ENCODE measurements around the gene ECHS1. TPM values are rescaled to one million over a fixed set of nuclear protein-coding genes. Genes with fewer than 3 reads are reported as not detected.
"Not testable (repeated sequence)": the region's sequence is repeated elsewhere in the genome, so short reads cannot be mapped to it uniquely, and the experiment has no call there.

Gene ECHS1
- total RNA-seq, 1 donor from 2014 or later, result 44.8 TPM

DNA sequence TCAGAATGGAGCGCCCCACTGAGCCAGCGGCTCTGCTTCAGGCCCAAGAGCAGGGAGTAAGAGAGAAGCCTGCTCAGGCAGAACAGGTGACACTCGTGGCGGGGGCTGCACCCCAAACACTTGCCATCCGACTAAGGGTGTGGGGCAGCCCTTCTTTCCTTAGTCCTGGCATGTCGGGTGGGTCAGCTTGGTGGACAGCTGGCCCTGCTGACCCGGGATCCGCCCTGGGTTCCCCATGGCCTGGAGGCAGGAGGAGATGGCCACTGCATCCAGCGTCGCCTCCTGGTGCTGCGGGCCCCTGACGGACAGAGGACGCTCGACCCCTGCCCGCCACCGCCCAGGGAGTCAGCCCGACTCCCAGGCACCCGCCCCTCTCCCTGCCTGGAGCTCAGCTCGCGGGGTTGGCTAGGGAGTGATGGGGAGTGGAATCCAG is 4.7 kb upstream of the ECHS1 start:
- FAIRE-seq (no peak), DNase-seq (ENCODE audit: low read depth) (no peak)
- TF ChIP-seq, protein P1, sequence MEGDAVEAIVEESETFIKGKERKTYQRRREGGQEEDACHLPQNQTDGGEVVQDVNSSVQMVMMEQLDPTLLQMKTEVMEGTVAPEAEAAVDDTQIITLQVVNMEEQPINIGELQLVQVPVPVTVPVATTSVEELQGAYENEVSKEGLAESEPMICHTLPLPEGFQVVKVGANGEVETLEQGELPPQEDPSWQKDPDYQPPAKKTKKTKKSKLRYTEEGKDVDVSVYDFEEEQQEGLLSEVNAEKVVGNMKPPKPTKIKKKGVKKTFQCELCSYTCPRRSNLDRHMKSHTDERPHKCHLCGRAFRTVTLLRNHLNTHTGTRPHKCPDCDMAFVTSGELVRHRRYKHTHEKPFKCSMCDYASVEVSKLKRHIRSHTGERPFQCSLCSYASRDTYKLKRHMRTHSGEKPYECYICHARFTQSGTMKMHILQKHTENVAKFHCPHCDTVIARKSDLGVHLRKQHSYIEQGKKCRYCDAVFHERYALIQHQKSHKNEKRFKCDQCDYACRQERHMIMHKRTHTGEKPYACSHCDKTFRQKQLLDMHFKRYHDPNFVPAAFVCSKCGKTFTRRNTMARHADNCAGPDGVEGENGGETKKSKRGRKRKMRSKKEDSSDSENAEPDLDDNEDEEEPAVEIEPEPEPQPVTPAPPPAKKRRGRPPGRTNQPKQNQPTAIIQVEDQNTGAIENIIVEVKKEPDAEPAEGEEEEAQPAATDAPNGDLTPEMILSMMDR (IDR thresholded peaks at IDR 0.05; ENCODE audit: insufficient read depth, low read length, severe bottlenecking), result no peak
- Histone ChIP-seq H3K4me3 (ENCODE audit: low read depth, low read length) (peak overlapping the region; percentile 68), H3K27me3 (ENCODE audit: control insufficient read depth, insufficient read depth, low read length) (no peaks in the 10 kb centered on the region), H3K36me3 (ENCODE audit: control insufficient read depth, insufficient read depth, low read length) (no peaks in the 10 kb centered on the region)

DNA sequence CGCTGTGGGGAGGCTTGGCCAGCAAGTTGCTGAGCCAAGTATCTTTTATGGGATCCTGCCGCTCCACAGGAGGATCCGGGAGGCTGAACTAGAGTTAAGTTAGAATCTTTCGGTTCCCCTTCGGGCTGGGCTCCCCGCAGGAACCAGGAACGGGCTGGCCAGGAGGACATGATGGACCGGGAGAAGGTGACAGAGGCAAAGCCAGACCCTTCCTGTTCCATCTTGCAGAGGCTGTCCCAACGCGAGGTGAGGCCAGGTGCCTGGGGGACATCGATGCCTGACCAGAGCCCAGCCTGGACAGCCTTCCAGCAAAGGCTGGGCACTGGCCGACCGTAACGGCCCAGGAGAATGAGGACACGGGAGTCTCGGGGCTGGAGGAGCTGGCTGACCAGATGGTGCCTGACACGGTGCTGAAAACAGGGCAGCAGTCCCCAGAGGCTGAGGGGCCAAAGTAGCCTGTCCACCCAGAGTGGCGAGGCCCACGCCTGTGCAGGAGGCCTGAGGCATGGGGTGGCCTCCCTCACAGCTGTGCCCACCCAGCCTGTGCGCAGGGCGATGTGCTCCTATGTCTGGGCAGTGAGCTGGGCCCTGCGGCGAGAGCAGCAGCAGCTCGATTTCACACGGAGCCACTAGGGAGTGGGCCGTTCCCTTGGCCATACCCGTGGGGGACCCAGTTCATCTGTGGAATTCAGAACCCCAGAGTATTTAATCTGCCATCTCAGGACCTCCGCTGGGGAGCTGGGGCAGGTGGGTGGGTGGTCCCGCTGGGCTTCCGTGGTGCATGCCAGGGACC is 4.1 kb upstream of the ECHS1 start:
- no peaks in the 10 kb centered on the region for H3K27me3 ChIP-seq (ENCODE audit: control insufficient read depth, insufficient read depth, low read length)
- TF ChIP-seq, protein P1 (IDR thresholded peaks at IDR 0.05; ENCODE audit: insufficient read depth, low read length, severe bottlenecking), result no peak
- no peak for FAIRE-seq
- no peak overlapping the region for H3K4me3 ChIP-seq (ENCODE audit: low read depth, low read length)
- H3K36me3 ChIP-seq (ENCODE audit: control insufficient read depth, insufficient read depth, low read length), result no peaks in the 10 kb centered on the region
- no peak for DNase-seq (ENCODE audit: low read depth)

DNA sequence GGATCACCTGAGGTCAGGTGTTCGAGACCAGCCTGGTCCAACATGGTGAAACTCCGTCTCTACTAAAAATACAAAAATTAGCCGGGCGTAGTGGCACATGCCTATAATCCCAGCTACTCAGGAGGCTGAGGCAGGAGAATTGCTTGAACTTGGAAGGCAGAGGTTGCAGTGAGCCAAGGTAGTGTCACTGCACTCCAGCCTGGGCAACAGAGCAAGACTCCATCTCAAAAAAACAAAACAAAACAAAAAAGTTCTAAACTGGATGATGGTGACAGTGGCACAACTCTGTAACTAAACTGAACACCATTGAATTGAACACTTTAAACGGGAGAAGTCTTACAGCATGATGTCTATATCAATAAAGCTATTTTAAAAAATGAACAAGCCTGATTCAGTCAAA is 3.0 kb upstream of the ECHS1 start:
- not testable (repeated sequence) for H3K27me3 ChIP-seq (ENCODE audit: control insufficient read depth, insufficient read depth, low read length)

DNA sequence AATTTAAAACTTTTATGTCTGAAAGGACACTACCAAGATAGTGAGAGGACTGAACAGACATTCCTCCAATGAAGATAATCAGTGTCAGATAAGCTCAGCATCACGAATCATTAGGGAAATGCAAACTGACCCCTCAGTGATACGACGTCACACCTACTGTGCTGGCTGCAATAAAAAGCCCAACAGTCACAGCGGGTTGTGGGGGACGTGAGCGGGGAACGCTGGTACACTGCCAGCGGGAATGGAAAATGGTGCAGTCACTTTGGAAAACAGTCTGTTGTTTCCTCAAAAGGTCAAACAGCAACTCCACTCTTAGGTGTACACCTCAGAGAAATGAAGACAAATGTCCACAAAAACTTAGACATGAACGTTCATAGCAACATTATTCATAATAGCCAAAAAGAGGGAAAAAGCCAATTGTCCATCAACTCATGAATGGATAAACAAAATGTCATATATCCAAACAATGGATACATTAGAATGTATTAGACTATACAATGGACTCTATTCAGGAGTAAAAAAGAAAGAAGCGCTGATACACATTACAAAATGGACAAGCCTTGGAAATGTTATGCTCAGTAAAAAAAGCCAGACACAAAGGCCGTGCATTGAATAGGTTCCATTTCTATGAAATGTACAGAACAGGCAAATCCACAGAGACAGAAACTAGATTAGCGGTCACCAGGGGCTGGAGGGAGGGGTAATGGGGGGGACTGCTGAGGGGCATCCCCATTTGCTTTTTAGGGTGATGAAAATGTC is 2.4 kb upstream of the ECHS1 start:
- Histone ChIP-seq H3K4me3 (ENCODE audit: low read depth, low read length) (no peak overlapping the region), H3K27me3 (ENCODE audit: control insufficient read depth, insufficient read depth, low read length) (no peaks in the 10 kb centered on the region), H3K36me3 (ENCODE audit: control insufficient read depth, insufficient read depth, low read length) (peaks cover 1% of the 10 kb centered on the region)
- FAIRE-seq (no peak), DNase-seq (ENCODE audit: low read depth) (no peak)
- TF ChIP-seq, protein P1 (IDR thresholded peaks at IDR 0.05; ENCODE audit: insufficient read depth, low read length, severe bottlenecking), result no peak

More for the DNA sequence above, 3.0 kb upstream of the ECHS1 start:
- H3K36me3 ChIP-seq (ENCODE audit: control insufficient read depth, insufficient read depth, low read length); FAIRE-seq; H3K4me3 ChIP-seq (ENCODE audit: low read depth, low read length); DNase-seq (ENCODE audit: low read depth): not testable (repeated sequence)

DNA sequence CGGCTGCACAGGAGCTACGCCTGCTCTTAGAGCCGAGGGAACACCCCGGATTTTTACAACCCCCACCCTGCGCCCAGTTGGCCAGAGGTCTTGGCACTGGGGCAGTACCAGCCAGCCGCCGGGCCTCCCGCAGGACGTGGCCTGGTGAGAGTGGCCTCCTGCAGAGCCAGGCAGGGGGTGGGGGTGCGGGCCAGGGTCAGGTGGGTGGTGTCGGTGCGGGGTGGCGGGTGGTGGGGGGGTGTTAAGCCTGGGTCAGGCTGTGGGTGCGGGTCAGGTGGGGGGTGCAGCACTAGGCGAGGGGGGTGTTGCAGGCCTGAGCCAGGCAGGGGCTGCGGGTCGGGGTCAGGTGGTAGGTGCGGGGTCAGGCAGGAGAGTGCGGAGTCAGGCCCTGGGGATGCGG is 647 bp downstream of the ECHS1 start:
- H3K36me3 ChIP-seq (ENCODE audit: control insufficient read depth, insufficient read depth, low read length), result peaks cover 17% of the 10 kb centered on the region
- H3K27me3 ChIP-seq (ENCODE audit: control insufficient read depth, insufficient read depth, low read length), result no peaks in the 10 kb centered on the region
- TF ChIP-seq, protein P1 (IDR thresholded peaks at IDR 0.05; ENCODE audit: insufficient read depth, low read length, severe bottlenecking), result no peak
- peak overlapping the region; percentile 96 for H3K4me3 ChIP-seq (ENCODE audit: low read depth, low read length)
- FAIRE-seq (no peak), DNase-seq (ENCODE audit: low read depth) (no peak)

DNA sequence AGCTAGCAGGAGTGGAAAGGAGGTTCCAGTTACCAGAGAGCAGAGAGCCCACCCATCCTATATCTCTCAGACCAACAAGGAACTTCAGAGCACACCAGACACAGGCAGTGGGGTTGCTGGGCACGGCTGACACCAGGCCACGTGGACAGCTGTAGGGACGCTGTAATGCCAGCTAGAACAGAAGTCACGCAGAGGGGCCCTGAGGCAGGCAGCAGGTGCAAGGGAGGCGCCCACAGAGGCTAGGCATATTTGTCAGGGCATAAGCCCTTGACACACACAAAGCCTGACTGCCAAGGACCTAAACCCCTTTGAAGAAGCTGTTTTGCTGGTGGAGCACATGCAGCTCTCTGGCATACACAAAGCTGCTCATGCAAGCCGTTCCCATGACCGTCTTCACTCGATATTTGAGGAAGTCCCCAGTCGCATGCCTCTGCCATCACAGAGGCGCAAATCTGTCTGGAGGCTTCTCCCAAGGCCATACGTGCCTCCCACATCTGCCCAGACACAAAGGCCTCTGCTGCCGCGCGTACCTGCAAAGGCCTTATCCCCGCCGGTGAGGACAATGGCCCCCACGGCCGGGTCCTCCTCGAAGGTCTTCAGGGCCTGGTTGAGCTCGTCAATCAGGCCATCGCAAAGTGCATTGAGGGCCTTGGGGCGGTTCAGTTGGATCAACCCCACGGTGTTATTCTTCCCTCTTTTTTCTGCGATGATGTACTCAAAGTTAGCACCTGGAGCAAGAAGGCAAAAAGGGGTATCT is 2.9 kb downstream of the ECHS1 start:
- FAIRE-seq (no peak), DNase-seq (ENCODE audit: low read depth) (no peak)
- Histone ChIP-seq H3K36me3 (ENCODE audit: control insufficient read depth, insufficient read depth, low read length) (peaks cover 29% of the 10 kb centered on the region), H3K4me3 (ENCODE audit: low read depth, low read length) (no peak overlapping the region), H3K27me3 (ENCODE audit: control insufficient read depth, insufficient read depth, low read length) (no peaks in the 10 kb centered on the region)
- TF ChIP-seq, protein P1 (IDR thresholded peaks at IDR 0.05; ENCODE audit: insufficient read depth, low read length, severe bottlenecking), result no peak

Data from bronchial epithelial cell (primary cell).